ENCODE measurements around the gene C1QL1. TPM values are rescaled to one million over a fixed set of nuclear protein-coding genes. Genes with fewer than 3 reads are reported as not detected.

The C1QL1 gene
- total RNA-seq, 6 experiments from 2014 or later = 0.19 to 0.36 (median 0.25) TPM; not detected in 1

GRCh38 chr17:44922136-44922535 lies 46.0 kb downstream of the C1QL1 start:
- no peak overlapping the region for H3K4me3 Mint-ChIP-seq
- no peak for DNase-seq
- no peak for TF ChIP-seq CTCF (IDR thresholded peaks at IDR 0.05)
- peaks cover 6% of the 10 kb centered on the region; the same call in 1 of the 2 replicates for H3K4me1 Mint-ChIP-seq (ENCODE audit: low read depth)
- peaks cover 6% of the 10 kb centered on the region for H3K27me3 Mint-ChIP-seq (ENCODE audit: insufficient read depth)
- peaks cover 10% of the 10 kb centered on the region; the same call in 1 of the 2 replicates for H3K36me3 Mint-ChIP-seq (ENCODE audit: low read depth)
- H3K9me3 Mint-ChIP-seq = no peaks in the 10 kb centered on the region
- no peak overlapping the region for H3K27ac Mint-ChIP-seq

- Mint-ChIP-seq H3K9me3 (no peaks in the 10 kb centered on the region), H3K4me3 (no peak overlapping the region), H3K4me1 (ENCODE audit: low read depth) (peaks cover 6% of the 10 kb centered on the region; the same call in 1 of the 2 replicates), H3K27ac (no peak overlapping the region), H3K27me3 (ENCODE audit: insufficient read depth) (peaks cover 6% of the 10 kb centered on the region), H3K36me3 (ENCODE audit: low read depth) (peaks cover 6% of the 10 kb centered on the region; the same call in 1 of the 2 replicates)
- no peak for DNase-seq
- peak; percentile 23; the same call in 1 of the 2 replicates for TF ChIP-seq CTCF (IDR thresholded peaks at IDR 0.05)
Observed at GRCh38 chr17:44921122-44921882, 46.8 kb downstream of the C1QL1 start.

GRCh38 chr17:44920565-44920940 lies 47.5 kb downstream of the C1QL1 start:
- Mint-ChIP-seq H3K4me1 (ENCODE audit: low read depth) (peaks cover 6% of the 10 kb centered on the region; the same call in 1 of the 2 replicates), H3K4me3 (no peak overlapping the region), H3K27me3 (ENCODE audit: insufficient read depth) (peaks cover 6% of the 10 kb centered on the region), H3K9me3 (no peaks in the 10 kb centered on the region), H3K36me3 (ENCODE audit: low read depth) (0 out of 2 replicates have a peak, but pooled peaks cover 1% of the 10 kb centered on the region), H3K27ac (no peak overlapping the region; the same call in 1 of the 2 replicates)
- TF ChIP-seq CTCF (IDR thresholded peaks at IDR 0.05) = no peak
- DNase-seq = no peak

- TF ChIP-seq CTCF (IDR thresholded peaks at IDR 0.05) = peak; percentile 90
- peak; percentile 76 for DNase-seq
- no peaks in the 10 kb centered on the region for H3K36me3 Mint-ChIP-seq (ENCODE audit: low read depth)
- peaks cover 6% of the 10 kb centered on the region for H3K27me3 Mint-ChIP-seq (ENCODE audit: insufficient read depth)
- no peaks in the 10 kb centered on the region for H3K9me3 Mint-ChIP-seq
- H3K4me1 Mint-ChIP-seq (ENCODE audit: low read depth) = peaks cover 6% of the 10 kb centered on the region; the same call in 1 of the 2 replicates
- no peak overlapping the region for H3K4me3 Mint-ChIP-seq
- no peak overlapping the region for H3K27ac Mint-ChIP-seq
Observed at GRCh38 chr17:44919885-44920564, 48.1 kb downstream of the C1QL1 start.

GRCh38 chr17:44919411-44919810 lies 48.7 kb downstream of the C1QL1 start:
- no peaks in the 10 kb centered on the region for H3K36me3 Mint-ChIP-seq (ENCODE audit: low read depth)
- no peak overlapping the region for H3K27ac Mint-ChIP-seq
- peaks cover 6% of the 10 kb centered on the region for H3K27me3 Mint-ChIP-seq (ENCODE audit: insufficient read depth)
- H3K4me3 Mint-ChIP-seq = no peak overlapping the region
- no peaks in the 10 kb centered on the region for H3K9me3 Mint-ChIP-seq
- TF ChIP-seq CTCF (IDR thresholded peaks at IDR 0.05) = no peak
- peaks cover 6% of the 10 kb centered on the region; the same call in 1 of the 2 replicates for H3K4me1 Mint-ChIP-seq (ENCODE audit: low read depth)
- DNase-seq = no peak
